Epithelial cell of esophagus (primary cell): ENCODE data around the gene ATRX.

Experiments used
- DNase-seq: peaks from one replicate; pipeline ENCODE4 v3.0.0; 2010; ENCODE audit warnings: low read depth
- H3K4me3 ChIP-seq: 2 replicates; pipeline ENCODE4 v1.5.1; 2011; ENCODE audit warnings: mild to moderate bottlenecking, low read length, control low read depth
- TF ChIP-seq, protein P1 (sequence below): IDR thresholded peaks from 2 replicates; pipeline ENCODE4 v1.5.1; 2011; ENCODE audit warnings: low read depth, mild to moderate bottlenecking, low read length, control low read depth, inconsistent platforms; ENCODE audit not compliant: insufficient read depth; ENCODE audit errors: missing control alignments

The ATRX gene

DNA sequence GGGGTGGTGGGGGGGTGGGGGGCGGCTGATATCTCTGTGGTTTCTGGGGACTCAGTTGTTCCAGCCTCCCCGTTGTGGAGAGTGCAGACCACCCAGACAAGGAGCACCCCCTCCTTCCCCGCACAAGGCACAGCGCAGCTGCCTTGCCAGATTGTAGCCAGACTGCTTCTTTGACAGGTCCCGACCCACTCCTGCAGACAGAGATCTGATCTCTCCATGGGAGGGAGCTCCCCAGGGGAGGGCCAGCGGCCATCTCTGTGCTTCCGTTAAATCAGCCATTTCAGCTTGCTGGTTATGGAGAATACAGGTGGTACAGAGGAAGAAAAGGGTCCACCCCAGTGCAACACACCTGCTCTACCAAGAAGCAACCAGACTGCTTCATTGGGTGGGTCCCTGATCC lies 258.0 kb downstream of the ATRX start:
- DNase-seq = no peak
- TF ChIP-seq, protein P1, sequence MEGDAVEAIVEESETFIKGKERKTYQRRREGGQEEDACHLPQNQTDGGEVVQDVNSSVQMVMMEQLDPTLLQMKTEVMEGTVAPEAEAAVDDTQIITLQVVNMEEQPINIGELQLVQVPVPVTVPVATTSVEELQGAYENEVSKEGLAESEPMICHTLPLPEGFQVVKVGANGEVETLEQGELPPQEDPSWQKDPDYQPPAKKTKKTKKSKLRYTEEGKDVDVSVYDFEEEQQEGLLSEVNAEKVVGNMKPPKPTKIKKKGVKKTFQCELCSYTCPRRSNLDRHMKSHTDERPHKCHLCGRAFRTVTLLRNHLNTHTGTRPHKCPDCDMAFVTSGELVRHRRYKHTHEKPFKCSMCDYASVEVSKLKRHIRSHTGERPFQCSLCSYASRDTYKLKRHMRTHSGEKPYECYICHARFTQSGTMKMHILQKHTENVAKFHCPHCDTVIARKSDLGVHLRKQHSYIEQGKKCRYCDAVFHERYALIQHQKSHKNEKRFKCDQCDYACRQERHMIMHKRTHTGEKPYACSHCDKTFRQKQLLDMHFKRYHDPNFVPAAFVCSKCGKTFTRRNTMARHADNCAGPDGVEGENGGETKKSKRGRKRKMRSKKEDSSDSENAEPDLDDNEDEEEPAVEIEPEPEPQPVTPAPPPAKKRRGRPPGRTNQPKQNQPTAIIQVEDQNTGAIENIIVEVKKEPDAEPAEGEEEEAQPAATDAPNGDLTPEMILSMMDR = no peak
- H3K4me3 ChIP-seq = no peak overlapping the region

DNA sequence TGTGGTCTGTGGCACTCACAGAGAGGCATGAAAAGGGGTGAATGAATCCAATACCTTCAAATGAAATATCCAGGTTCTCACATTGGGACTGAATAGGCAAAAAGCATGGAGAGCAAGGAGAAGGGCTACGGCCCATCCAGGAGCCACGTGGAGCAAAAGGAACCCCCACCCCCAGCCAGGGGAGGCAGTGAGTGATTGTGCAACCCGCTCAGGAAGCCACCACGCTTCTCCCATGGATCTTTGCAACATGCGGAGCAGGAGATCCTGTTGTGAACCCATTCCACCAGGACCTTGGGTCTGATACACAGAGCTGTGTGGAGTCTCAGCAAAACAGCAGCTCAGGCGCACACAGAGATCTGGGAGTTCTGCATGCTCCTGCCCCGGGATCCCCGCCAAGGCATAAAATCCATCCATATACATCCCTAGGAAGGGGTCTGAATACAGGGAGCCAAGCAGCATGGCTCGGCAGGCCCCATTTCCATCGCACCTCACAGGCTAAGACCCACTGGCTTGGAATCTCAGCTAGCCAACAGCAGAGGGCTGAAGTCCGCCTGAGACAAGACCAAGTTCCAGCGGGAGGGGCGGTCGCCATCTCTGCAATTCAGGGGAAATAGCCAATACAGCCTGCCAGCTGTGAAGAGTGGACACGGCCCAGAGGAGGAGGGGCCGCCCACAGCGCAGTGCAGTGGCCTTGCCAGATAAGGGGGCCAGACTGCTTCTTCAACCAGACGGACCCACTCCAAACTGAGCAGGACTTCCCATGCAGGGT lies 258.6 kb downstream of the ATRX start:
- DNase-seq = no peak
- TF ChIP-seq, protein P1 = no peak
- H3K4me3 ChIP-seq = no peak overlapping the region

DNA sequence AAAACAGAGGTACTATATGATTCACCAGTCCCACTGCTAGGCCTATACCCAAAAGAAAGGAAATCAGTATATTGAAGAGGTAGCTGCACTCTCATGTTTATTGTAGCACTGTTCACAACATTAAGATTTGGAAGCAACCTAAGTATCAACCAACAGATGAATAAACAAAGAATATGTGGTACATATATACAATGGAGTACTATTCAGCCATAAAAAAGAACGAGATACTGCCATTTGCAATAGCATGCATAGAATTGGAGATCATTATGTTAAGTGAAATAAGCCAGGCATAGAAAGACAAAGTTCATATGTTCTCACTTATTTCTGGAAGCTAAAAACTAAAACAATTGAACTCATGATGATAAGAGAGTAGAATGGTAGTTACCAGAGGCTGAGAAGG lies 266.3 kb downstream of the ATRX start:
- TF ChIP-seq, protein P1 = no peak
- no peak overlapping the region for H3K4me3 ChIP-seq

DNA sequence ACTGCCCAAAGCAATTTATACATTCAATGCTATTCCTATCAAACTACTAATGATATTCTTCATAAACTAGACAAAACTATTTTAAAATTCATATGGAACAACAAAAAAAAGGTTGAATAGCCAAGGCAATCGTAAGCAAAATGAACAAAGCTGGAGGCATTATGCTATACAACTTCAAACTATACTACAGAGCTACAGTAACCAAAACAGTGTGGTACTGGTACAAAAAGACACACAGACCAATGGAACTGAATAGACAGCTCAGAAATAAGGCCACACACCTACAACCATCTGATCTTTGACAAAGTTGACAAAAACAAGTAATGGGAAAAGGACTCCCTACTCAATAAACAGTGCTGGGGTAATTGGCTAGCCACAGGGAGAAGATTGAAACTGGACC lies 271.8 kb downstream of the ATRX start:
- no peak for DNase-seq
- no peak overlapping the region for H3K4me3 ChIP-seq
- TF ChIP-seq, protein P1 = no peak

More for the DNA sequence above, 266.3 kb downstream of the ATRX start:
- DNase-seq = no peak

DNA sequence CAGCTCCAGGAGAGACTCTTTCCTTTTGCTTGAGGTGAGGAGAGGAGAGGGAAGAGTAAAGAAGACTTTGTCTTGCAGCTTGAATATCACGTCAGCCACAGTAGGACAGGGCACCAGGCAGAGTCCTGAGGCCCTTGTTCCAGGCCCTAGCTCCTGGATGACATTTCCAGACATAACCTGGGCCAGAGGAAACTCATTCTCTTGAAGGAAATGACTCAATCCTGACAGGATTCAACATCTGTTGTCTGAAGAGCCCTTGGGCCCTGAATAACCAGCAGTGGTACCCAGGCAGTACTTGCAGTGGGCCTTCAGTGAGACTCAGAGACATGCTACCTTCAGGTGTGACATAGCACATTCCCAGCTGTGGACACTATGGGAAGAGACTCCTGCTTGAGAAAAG lies 276.0 kb downstream of the ATRX start:
- TF ChIP-seq, protein P1 = no peak
- DNase-seq = peak; percentile 51
- no peak overlapping the region for H3K4me3 ChIP-seq

DNA sequence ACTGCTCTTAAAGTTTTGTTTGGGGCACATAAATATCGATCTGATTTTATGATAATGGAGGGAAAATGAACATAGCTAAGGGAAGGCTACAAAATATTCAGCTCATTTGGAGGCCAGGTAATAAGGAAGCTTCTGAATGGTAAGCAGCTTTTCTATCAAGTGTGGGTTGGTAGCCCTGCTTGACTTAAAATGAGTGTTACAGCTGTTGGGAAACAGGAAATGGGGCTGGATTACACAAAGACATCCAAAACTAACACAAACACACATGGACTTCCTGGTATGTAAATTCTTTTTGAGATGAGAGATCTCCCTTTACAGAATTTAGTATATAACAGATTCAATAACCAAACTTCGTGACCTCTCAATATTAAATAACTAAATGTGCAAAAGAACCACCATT lies 280.8 kb downstream of the ATRX start:
- no peak overlapping the region for H3K4me3 ChIP-seq
- TF ChIP-seq, protein P1 = no peak

More for the DNA sequence above, 280.8 kb downstream of the ATRX start:
- DNase-seq = peak; percentile 55
